Medulla oblongata (tissue), 1 donor: ENCODE measurements around the gene RBM33.
A peak's percentile ranks its signal among the peaks of the same experiment; 100 is the strongest.

ENCODE experiments used
- DNase-seq: peaks from one replicate; pipeline ENCODE4 v3.0.0-alpha.2; 2015; ENCODE audit errors: extremely low spot score

The RBM33 gene

GRCh38 chr7:155793720-155794119 is 149.3 kb downstream of the RBM33 start:
- DNase-seq = no peak

- DNase-seq = no peak
Observed at GRCh38 chr7:155794196-155794595, 149.7 kb downstream of the RBM33 start.

- DNase-seq = no peak
Observed at GRCh38 chr7:155795401-155795800, 150.9 kb downstream of the RBM33 start.

- no peak for DNase-seq
Observed at GRCh38 chr7:155795951-155796350, 151.5 kb downstream of the RBM33 start.

GRCh38 chr7:155796381-155797261 is 152.2 kb downstream of the RBM33 start:
- DNase-seq = peak; percentile 20

- no peak for DNase-seq
Observed at GRCh38 chr7:155797262-155798250, 153.1 kb downstream of the RBM33 start.

- DNase-seq = no peak
Observed at GRCh38 chr7:155798673-155799439, 154.4 kb downstream of the RBM33 start.

GRCh38 chr7:155799514-155799913 is 155.1 kb downstream of the RBM33 start:
- no peak for DNase-seq

- no peak for DNase-seq
Observed at GRCh38 chr7:155800301-155800700, 155.8 kb downstream of the RBM33 start.

- DNase-seq = no peak
Observed at GRCh38 chr7:155800741-155801267, 156.3 kb downstream of the RBM33 start.

GRCh38 chr7:155802291-155802690 is 157.8 kb downstream of the RBM33 start:
- no peak for DNase-seq

GRCh38 chr7:155802906-155803417 is 158.5 kb downstream of the RBM33 start:
- DNase-seq = no peak

GRCh38 chr7:155803418-155804376 is 159.2 kb downstream of the RBM33 start:
- no peak for DNase-seq

GRCh38 chr7:155804431-155804831 is 160.0 kb downstream of the RBM33 start:
- no peak for DNase-seq

GRCh38 chr7:155804897-155805825 is 160.7 kb downstream of the RBM33 start:
- peak; percentile 27 for DNase-seq

GRCh38 chr7:155805826-155806095 is 161.3 kb downstream of the RBM33 start:
- no peak for DNase-seq

GRCh38 chr7:155806096-155806871 is 161.8 kb downstream of the RBM33 start:
- DNase-seq = no peak

GRCh38 chr7:155807065-155807671 is 162.7 kb downstream of the RBM33 start:
- DNase-seq = no peak
